HG03095 (cell line): ENCODE data around the gene SOAT2.

Source experiments
- ATAC-seq: cut with Tn5 transposase; IDR thresholded peaks from one replicate; pipeline ENCODE4 v1.9.1; 2021; ENCODE audit warnings: moderate library complexity; ENCODE audit not compliant: unreplicated experiment

SOAT2 gene

DNA sequence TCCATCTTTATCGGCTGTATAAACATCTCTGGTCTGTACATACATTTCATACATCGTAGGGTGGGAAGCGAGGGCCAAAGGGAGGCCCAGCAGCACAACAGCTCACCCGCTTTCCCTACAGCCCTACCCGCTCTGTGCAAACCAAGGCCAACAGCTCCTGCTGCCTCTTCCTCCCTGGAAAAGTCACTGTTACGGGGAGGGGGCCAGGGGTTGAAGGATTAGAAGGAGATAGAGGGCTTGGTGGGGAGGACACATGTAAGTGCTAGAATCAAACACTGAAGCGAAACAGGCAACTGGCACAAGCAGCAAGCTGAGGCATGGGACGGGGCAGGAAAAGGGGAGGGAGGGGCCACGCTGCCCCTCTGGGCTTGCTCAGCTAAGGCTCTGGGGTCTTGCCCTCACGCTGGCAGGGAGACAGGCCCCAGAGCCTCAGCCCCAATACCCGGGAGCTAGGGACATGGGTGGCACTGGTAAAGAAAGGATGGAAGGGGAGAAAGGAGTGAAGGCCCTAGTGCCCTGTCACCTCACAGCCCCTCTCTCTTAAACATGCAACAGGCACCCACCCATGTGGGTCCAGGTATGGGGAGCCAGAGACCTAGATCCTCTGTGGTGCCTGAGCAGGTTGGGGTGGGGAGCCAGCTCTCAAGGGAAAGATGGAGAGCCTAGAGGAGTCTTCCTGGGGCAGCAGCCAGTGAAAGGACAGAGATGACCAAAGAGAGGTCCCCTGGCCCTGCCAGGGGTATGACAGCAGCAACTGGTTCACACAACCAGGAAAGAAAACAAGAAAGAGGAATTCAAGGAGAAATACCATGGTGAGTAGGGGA, 38.5 kb upstream of the SOAT2 start:
- no peak for ATAC-seq

DNA sequence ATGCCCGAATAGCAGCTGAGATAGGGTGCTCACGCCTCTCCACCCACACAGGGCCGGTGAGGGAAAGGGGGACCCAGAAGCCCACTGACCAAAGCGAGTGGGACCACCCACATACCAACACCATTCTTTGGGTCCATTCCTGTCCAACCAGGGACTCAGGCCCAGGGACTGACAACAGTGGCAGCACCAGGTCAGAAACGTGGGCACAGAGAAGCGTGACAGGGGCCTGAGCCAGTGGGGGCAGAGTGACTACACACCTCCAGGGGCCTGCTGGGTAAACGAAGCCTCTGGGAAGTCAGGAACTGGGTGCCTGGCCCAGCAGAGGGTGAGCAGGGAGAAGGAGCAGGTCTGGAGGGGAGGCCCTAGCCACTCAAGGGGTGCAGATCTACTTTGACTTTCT, 37.8 kb upstream of the SOAT2 start:
- no peak for ATAC-seq

DNA sequence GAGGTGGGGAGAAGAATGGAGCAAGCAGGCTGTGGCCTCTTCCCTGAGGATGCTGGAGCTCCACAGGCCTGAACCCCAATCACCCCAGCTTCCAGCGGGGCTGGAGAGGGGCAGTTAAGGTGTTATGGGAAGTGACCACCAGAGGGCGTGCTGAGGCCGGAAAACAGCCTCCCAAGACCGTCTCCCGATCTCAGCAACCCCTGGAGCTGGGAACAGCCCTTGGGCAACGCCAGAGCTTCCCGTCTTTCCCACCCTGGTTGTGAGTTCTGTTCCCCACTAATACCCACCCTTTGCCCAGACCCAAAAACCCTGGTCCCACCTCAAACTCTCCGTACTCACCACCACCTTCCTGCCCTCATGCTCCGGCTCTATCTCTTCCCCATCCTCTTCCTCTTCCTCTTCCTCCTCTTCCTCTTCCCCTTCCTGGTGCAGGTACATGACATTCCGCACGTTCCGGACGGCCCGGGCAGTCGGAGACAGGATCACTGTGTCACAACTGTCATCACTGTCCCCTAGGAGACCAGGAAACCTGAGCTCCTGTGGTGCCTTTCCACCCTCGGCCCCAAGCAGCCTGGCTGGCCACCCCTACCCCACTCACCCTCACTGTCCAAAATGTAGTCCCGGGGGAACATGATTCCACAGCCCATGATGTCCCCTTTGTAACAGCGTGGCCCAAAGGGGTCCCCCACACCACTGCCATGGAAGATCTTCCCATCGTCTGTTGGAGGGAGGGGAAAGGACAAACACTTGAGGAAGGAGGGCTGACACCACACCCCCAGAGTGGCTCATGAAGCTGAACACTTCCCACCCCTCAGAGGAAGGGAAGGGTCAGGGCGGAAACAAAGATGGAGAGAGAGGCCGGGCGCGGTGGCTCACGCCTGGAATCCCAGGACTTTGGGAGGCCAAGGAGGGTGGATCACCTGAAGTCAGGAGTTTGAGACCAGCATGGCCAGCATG, 37.0 kb upstream of the SOAT2 start:
- no peak for ATAC-seq

DNA sequence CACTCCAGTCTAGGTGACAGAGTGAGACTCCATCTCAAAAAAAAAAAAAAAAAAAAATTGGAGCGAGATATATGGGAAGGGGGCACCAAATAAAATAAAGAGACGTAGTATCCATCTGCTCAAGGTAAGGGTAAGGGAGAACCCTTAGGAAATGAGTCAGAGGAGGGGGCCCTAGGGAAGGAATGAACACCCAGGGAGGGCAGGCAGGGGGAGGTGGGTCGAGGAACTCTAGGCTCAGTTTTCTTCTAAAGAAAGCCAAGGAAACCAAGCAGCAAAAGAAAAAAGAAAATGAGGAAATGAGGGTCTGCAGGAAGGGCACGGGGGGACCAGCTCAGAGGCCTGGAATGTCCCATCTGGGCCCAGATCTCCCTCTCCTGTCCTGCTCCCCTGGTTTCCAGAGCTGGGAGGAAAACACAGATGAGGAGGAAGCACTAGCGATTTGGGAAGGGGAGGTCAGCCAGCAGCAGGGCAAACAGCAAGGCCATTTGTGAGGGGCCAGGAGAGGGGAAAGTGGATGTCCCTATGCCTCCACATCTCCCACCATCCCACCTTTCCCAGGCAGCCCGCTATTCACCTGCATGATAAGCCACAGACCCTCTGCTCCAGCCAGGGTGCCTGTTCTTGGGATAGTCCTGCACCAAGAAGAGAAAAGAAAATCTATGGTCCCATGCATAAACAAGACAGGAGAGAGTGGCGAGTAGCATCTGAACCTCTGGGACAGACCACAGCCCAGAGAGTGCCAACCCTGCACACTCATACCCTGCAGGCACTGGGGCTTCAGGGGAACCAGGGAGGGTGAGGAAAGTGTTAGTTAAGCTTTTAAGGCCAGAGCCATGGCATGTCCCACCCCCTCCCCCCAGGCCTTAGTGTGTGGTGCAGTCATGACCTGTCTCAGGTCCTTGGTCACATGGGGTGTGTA, 36.0 kb upstream of the SOAT2 start:
- no peak for ATAC-seq

DNA sequence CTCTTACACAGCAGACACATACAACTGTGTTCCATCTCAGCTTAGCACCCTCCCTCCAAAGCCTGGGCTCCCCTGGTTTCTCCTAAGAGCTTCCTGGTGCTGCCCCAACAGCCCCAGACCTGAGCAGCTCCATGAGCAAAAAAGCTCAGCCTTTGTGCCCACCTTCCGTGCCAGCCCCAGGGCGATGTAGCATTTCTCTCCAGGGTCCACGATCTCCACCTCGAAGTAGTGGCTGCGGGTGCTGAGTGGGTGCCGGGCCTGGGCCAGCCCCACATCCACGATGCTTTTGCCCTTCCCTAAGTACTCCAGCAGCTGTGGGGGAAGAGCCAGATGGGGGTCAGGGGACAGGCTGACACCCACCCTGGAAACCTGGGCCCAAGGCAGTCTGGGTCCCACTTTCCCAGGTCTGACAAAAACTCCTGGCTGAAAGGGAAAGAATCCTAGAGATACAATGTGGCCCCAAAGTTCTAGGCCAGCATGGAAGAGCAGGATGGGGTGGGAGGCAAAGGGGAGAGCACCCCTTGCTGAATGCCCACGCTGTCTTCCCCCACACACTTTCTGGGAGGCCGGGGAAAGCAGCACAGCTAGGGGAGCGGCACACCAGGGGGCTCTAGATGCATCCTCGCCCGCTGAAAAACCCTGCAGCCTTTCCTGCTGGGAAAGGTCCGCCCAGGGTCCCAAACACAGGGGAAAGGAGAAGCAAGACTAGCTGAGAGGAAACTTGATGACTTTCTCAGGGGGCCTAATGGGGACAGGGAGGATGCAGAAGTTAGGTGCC, 35.1 kb upstream of the SOAT2 start:
- ATAC-seq = no peak

DNA sequence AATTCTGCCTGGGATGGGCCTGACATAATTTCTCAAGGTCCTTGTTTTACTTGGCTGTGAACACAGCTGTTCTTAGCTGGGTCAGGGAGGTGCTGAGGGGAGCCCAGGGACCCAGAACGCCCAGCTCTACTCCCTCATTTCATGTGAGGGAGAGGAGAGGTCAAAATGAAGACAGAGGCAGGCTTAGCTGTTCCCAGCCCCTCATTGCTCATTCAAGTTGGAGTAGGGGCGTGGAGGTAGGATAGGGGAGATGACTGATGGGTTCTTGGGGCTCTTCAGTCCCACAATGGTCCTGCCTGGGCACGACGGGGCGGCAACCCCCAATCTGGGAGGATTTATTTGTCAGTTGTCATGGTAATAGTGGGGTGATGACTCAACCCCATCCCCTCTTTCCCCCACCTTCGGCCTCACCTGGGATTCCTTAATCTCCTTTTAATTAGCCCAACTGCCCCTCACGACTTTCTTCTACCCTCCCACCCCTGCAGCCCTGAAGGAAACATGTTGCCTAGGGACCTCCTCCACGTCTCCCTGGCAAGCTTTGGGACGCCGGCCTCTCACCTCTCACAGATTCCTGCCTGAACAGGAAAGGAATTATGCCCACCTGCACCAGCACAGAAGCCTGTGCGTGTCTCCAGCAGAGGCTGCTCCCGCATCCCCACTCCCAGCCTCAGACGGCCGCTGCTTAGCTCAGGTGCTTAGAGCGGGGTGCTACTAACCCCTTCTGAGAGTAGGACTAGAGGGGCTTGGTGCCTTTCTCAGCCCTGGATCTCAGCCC, 34.3 kb upstream of the SOAT2 start:
- no peak for ATAC-seq

DNA sequence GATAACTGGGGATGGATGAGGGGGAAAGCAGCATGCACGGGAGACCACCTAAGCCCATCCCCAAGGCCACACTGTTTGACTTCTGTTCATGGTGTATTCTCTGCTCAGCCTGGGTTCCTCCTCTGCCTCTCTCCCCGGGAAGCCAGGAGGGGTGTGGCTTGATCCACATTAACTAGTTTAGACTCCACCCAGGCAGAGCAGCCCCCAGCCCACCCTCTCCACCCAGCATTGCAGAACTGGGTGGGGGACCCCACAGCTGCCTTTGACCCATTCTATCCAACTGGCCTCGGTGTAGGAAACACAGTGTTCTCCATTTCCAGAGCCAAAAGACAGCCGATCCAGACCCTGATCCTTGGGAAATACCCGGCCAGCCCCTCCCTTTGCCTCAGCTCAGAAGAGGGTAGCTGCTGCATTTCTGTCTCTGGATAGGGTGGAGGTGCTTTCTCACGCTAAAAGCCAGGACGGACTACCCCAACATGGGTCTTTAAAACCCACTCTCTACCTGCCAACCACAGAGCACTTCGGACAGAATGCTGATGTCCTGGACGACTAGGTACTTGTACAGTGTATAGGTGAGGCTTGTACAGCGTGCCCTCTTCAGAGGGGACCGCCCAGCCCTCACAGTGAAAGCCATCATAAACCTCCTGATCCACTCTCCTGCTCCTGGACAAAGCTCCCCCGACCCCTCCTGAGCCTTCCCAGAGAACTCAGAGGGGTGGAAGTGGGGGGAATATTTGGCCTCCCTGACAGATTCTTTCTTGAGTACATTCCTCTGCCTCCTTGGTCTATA, 33.5 kb upstream of the SOAT2 start:
- ATAC-seq = no peak

DNA sequence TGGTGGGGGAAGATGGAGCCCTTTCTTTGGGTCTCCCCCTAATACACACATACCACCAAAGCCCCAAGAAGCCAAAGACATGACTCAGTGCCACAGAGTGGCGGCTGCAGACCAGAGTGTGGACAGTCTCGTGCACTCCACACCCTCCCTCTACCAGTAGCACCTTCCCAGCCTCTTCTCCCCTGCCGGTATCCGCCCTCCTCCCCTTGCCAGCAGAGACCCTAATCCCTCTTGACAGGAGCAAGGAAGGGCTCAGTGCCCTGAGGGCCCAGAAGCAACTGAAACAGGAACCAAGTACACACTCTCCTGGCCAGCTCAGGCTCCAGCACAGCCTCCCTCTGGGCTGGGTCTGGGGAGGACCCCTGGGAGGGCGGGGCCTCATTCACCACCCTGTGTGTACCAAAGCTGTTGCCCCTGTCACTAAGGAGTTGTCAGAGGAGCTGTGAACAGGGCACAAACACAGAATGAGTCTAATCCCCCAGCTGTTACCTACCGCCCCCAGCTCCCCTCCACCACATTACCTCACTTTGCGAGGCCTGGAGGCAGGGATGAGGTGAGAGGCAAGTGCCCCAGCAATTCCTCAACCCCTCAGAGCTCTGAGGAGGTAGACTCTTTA, 32.3 kb upstream of the SOAT2 start:
- no peak for ATAC-seq

DNA sequence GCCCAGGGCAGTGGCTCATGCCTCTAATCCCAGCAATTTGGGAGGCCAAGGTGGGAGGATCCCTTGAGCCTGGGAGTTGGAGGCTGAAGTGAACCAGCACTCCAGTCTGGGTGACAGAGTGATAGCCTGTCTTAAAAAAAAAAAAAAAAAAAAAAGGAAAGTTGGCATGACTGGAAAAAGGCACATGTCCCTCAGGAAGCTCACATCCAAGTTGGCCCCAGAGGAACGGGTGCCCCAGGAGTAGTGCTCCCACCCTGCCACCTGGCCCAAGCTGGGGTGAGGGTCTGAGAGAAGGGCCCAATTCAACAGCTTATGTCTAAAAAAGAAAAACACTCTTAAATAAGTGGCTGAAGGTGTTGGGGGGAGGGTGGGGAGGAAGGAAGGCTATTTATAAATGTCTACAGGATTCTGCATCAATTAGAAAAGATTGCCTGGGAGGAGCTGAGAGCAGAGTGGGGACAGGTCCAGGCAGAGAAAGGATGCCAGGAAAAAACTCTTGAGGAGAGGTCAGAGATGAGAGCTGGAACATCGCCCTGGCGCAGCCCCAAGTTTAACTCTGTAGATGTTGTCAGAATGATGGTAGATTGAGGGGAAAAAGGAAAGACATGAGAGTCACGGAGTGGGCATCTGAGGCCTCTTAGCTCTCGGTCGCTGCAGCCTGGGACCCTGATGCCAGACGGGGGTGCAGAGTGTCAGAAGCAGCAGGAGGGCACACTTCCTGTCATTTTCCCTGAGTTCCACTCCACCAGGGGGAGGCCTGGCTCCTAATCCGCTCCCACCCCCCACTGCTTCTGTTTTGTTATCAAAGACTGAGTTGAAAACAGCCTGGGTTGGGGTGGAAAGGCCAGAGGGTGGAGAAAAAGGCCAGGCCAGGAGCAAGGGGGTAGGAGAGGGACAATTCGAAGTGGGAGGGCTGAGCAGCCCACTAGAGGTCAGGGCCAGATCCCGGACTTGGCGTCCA, 31.4 kb upstream of the SOAT2 start:
- ATAC-seq = no peak

DNA sequence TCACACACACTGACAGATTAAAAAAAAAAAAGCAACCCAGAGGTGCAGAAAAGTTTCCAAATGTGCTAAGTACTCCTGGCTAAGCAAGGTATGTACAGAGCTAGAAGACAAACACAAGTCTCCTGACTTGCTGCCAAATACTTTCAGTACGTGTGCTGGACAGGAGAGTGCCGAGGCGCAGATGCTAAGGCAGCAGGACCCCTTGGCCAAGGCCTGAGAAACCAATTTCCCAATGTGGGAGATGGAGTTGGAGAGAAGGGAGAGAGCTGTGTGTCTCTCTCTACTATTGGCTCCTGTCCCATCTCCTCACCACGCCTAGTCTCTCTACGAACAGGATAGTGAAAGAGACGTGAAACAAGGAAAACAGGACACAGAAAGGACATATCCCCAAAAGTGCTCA, 29.4 kb upstream of the SOAT2 start:
- no peak for ATAC-seq

DNA sequence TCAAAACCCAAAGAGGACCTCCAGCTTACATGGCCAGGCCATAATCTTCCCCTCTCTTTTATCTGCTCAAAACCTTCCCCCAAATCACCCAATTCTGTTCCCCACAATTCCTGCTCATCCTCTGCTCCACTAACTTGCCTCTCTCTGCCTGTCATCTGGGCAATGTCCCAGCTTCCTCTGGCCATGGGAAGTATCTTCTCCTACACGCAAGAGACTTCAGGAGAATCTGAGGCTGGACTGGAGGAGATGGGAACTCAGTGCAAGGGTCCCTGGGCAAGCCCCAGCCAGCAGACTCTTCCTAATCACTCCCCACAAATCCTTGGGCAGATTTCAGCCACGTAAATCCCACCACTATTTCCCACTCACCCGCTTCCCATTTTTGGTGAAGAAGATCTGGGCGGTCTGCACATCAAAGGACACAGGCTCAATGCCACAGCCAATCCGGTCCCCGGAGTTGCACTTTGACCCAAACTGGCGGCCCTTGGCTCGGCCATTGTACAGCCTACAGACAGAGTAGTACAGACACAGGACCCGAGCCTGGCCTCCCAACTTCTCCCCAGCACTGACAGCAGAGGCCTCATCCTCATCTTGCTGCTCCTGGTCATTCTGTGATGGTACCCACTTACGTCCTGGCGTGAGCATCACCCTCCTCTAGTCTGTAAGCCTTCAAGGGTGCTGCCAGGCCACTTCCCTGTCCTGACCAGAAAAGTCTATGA, 28.8 kb upstream of the SOAT2 start:
- no peak for ATAC-seq

DNA sequence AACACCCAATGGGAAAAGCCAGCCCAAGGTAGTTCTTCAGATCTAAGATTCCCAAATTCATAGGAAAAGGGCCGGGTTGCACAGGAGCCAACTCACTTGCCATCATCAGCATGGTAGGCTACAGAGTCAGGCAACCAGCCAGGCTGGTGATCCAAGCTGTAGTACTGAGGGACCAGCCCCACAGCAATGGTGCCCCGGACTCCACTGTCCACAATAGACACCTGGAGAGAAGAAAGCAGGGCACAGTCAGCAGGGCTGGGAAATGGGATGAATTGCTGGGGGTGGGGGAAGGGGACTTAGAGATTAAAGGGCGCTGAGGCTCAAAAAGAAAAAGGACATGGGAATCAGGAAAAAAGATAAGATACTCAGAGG, 28.3 kb upstream of the SOAT2 start:
- ATAC-seq = no peak

DNA sequence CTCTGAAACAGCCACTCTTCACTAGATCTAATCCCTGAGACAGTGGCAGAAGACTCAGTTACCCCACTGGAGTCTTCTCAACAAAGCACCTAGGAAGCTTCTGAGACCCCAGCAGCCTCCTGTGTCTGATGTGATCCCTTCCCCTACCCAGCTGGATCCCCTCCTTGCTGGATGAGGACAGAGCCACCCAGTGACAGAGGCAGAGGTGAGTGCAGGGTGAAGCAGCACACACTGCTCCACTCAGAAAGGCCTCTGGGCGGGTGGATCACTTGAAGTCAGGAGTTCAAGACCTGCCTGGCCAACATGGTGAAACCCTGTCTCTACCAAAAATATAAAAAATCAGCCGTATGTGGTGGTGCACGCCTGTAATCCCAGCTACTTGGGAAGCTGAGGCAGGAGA, 26.8 kb upstream of the SOAT2 start:
- no peak for ATAC-seq

DNA sequence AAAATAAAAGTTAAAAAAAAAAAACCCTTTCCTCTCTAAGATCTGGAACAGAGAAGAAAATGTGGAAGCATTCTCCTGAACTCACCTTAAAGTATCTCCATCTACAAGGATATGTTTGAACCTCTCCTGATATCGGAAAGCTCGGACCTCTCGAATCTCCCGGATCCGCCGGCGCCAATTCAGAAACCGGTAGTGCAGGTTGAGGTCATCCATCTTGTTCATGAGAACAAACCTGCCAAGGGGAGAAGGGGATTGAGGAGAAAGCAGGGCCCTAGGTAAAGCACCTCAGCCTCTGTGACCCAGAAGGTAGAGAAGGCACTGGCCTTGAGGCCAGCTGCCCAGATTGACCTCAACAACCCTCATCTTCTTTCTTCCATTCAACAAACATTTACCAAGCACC, 26.3 kb upstream of the SOAT2 start:
- ATAC-seq = no peak

DNA sequence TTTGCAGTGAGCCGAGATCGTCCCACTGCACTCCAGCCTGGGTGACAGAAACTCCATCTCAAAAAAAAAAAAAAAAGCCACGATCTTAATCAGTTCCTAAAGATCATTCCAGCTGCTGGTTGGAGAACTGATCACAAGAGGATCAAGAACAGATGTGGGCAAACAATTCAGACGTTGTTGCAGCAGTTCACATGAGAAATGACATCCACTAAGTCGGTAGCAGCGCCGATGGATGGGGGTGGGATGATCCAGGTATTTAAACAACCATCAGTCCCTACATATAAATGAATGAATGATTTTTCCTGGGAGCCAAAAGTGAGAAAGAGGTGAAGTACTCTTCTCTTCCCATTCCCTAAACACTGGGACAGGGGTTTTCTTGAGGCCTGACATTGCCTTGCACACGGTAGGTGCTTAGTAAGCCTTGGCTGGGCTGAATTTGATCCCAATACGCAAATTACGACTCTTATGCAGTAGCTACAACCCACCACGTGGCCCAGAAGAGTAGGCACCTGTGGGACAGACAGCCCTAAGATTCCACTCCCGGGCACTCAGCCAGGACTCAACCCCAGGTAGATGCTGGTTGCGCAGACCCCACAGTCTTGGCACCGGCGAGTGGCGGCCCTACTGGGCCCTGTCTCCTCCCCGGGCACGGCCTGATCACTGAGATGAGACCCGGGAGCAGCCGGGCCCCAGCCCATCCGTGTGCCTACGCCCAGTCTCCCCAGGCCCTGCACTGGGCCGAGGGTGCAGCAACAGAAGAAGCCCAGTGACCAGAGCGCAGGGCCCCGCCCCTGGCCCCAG, 24.7 kb upstream of the SOAT2 start:
- ATAC-seq = peak; percentile 19
